ENCODE results near the gene ALDOC. TPM values are rescaled to one million over a fixed set of nuclear protein-coding genes. Genes with fewer than 3 reads are reported as not detected.

The ALDOC gene
- total RNA-seq, 4 donors from 2014 or later: 21.6 to 49.5 (median 27.5) TPM

GRCh38 chr17:28537219-28537610 lies 39.5 kb downstream of the ALDOC start:
- Histone ChIP-seq H3K4me1 (no peaks in the 10 kb centered on the region), H3K27me3 (peaks cover 0 to 10% (median 0%) of the 10 kb centered on the region in 4 donors), H3K27ac (replicated peaks in 1 of 4) (no peak overlapping the region), H3K4me3 (no peak overlapping the region), H3K9me3 (no peaks in the 10 kb centered on the region), H3K36me3 (no peaks in the 10 kb centered on the region)
- TF ChIP-seq POLR2A (IDR thresholded peaks at IDR 0.05; ENCODE audit: low read depth) (no peak), EP300 (IDR thresholded peaks at IDR 0.05) (no peak), POLR2AphosphoS5 (IDR thresholded peaks at IDR 0.05) (no peak), CTCF (IDR thresholded peaks at IDR 0.05) (no peak)
- intact Hi-C loops (cut with DNase I): no loop called here
- 71% methylated on average over 8 of the region's 12 CpGs for WGBS
- DNase-seq (ENCODE audit: extremely low spot score): no peak

GRCh38 chr17:28536532-28537218 lies 40.0 kb downstream of the ALDOC start:
- WGBS: 65% methylated on average over 5 of the region's 9 CpGs
- TF ChIP-seq POLR2A (IDR thresholded peaks at IDR 0.05; ENCODE audit: low read depth): no peak
- TF ChIP-seq EP300 (IDR thresholded peaks at IDR 0.05): no peak
- no peak for TF ChIP-seq POLR2AphosphoS5 (IDR thresholded peaks at IDR 0.05)
- TF ChIP-seq CTCF (IDR thresholded peaks at IDR 0.05): no peak
- Histone ChIP-seq H3K27ac (replicated peaks in 1 of 4) (no peak overlapping the region), H3K9me3 (no peaks in the 10 kb centered on the region), H3K27me3 (peaks cover 0 to 16% (median 0%) of the 10 kb centered on the region in 4 donors), H3K36me3 (no peaks in the 10 kb centered on the region), H3K4me1 (no peaks in the 10 kb centered on the region), H3K4me3 (no peak overlapping the region)
- intact Hi-C loops (cut with DNase I): no loop called here
- no peak for DNase-seq (ENCODE audit: extremely low spot score)

GRCh38 chr17:28534740-28535375 lies 41.8 kb downstream of the ALDOC start:
- no peak overlapping the region for H3K27ac ChIP-seq (replicated peaks in 1 of 4)
- H3K27me3 ChIP-seq: peaks cover 0 to 28% (median 0%) of the 10 kb centered on the region in 4 donors
- no peaks in the 10 kb centered on the region for H3K36me3 ChIP-seq
- DNase-seq (ENCODE audit: extremely low spot score): no peak
- TF ChIP-seq POLR2AphosphoS5 (IDR thresholded peaks at IDR 0.05) (no peak), CTCF (IDR thresholded peaks at IDR 0.05) (no peak), POLR2A (IDR thresholded peaks at IDR 0.05; ENCODE audit: low read depth) (no peak), EP300 (IDR thresholded peaks at IDR 0.05) (no peak)
- WGBS: 78% methylated on average over 3 of the region's 11 CpGs
- no peaks in the 10 kb centered on the region for H3K9me3 ChIP-seq
- H3K4me1 ChIP-seq: no peaks in the 10 kb centered on the region
- intact Hi-C loops (cut with DNase I): no loop called here
- no peak overlapping the region for H3K4me3 ChIP-seq

GRCh38 chr17:28533091-28533807 lies 43.4 kb downstream of the ALDOC start:
- Histone ChIP-seq H3K9me3 (no peaks in the 10 kb centered on the region), H3K4me3 (no peak overlapping the region), H3K36me3 (no peaks in the 10 kb centered on the region), H3K27ac (replicated peaks in 1 of 4) (no peak overlapping the region), H3K27me3 (peaks cover 0 to 28% (median 0%) of the 10 kb centered on the region in 4 donors), H3K4me1 (no peaks in the 10 kb centered on the region)
- DNase-seq (ENCODE audit: extremely low spot score): no peak
- WGBS: 79% methylated on average over 10 of the region's 16 CpGs
- TF ChIP-seq POLR2A (IDR thresholded peaks at IDR 0.05; ENCODE audit: low read depth) (no peak), CTCF (IDR thresholded peaks at IDR 0.05) (no peak), POLR2AphosphoS5 (IDR thresholded peaks at IDR 0.05) (no peak), EP300 (IDR thresholded peaks at IDR 0.05) (no peak)
- intact Hi-C loops (cut with DNase I): no loop called here

Data from esophagus muscularis mucosa (tissue), 4 donors.